HL-60 (cell line): ENCODE measurements around the gene FBLN1.

Source experiments
- POLR2AphosphoS5 ChIP-seq: IDR thresholded peaks from 2 replicates; pipeline ENCODE4 v1.6.1; 2012; ENCODE audit warnings: low read depth
- REST ChIP-seq: IDR thresholded peaks from 2 replicates; pipeline ENCODE4 v1.6.1; 2012; ENCODE audit warnings: low read depth; ENCODE audit not compliant: insufficient replicate concordance
- SPI1 ChIP-seq: IDR thresholded peaks from 2 replicates; pipeline ENCODE4 v1.6.1; 2012; ENCODE audit warnings: low read depth, mild to moderate bottlenecking, borderline replicate concordance
- TF ChIP-seq, protein P1 (sequence below): IDR thresholded peaks from one replicate; pipeline ENCODE4 v1.5.1; 2011; ENCODE audit warnings: low read length, control low read depth, inconsistent platforms; ENCODE audit not compliant: insufficient read depth

GRCh38 chr22:45468872-45469271, 33.8 kb upstream of the FBLN1 start:
- TF ChIP-seq, protein P1, sequence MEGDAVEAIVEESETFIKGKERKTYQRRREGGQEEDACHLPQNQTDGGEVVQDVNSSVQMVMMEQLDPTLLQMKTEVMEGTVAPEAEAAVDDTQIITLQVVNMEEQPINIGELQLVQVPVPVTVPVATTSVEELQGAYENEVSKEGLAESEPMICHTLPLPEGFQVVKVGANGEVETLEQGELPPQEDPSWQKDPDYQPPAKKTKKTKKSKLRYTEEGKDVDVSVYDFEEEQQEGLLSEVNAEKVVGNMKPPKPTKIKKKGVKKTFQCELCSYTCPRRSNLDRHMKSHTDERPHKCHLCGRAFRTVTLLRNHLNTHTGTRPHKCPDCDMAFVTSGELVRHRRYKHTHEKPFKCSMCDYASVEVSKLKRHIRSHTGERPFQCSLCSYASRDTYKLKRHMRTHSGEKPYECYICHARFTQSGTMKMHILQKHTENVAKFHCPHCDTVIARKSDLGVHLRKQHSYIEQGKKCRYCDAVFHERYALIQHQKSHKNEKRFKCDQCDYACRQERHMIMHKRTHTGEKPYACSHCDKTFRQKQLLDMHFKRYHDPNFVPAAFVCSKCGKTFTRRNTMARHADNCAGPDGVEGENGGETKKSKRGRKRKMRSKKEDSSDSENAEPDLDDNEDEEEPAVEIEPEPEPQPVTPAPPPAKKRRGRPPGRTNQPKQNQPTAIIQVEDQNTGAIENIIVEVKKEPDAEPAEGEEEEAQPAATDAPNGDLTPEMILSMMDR: no peak
- TF ChIP-seq POLR2AphosphoS5 (no peak), REST (no peak), SPI1 (no peak)
